RPMI7951 (cell line): ENCODE results near the gene SAP30L. TPM values are rescaled to one million over a fixed set of nuclear protein-coding genes. Genes with fewer than 3 reads are reported as not detected.

ENCODE experiments used
- DNase-seq: peaks from one replicate; pipeline ENCODE4 v3.0.0-alpha.2; 2012; ENCODE audit warnings: low read depth
- total RNA-seq: library from RNA; depleted of rRNA; stranded (reverse); fragments of >200 nt; shearing (Covaris generic); gene quantifications from 2 replicates; pipeline ENCODE4 v1.2.3, GENCODE V29; 2014

The SAP30L gene
- total RNA-seq, 1 experiment from 2014 or later = 37.6 TPM

GRCh38 chr5:154464438-154464837 is 18.6 kb downstream of the SAP30L start:
- DNase-seq = no peak

GRCh38 chr5:154465169-154465568 is 19.4 kb downstream of the SAP30L start:
- peak; percentile 46 for DNase-seq

- no peak for DNase-seq
These were observed 20.4 kb downstream of the SAP30L start for GRCh38 chr5:154466147-154466546.

GRCh38 chr5:154466671-154467070 is 20.9 kb downstream of the SAP30L start:
- no peak for DNase-seq

DNA sequence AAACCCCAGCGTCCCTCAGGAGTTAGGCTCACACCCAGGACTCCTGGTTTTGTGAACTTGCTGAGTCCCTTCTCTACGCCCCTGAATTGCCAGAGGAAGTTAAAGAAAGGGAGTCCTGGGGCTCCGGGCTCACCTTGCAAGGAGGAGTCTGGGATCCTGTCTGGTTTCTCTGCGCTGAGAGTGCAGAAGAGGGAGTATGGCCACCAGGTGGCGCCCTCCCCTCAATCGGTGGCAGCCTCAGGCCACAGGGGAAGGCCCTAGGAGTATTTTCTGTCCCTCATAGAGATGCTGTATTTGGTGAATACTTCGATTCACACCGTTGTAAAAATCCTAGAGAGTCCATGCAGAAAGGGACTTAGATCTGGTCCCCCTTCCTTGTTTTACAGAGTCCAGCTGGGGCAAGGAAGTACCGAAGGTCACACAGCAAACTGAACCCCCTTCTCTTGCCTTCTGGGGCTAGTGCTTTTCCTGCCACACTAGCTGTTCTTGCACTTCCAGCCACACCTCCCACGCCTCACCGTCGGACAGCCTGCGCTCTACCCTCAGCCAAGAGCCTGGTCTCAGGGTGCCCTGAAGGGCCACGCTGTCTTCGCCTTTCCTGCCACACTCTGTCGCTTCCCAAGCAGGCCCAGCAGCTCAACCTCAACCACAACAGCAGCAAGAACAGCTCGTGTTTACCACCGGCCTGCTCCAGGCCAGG is 22.0 kb downstream of the SAP30L start:
- DNase-seq = peak; percentile 41

GRCh38 chr5:154470137-154470536 is 24.3 kb downstream of the SAP30L start:
- no peak for DNase-seq

GRCh38 chr5:154470947-154471870 is 25.4 kb downstream of the SAP30L start:
- no peak for DNase-seq

- DNase-seq = no peak
These were observed 27.2 kb downstream of the SAP30L start for GRCh38 chr5:154472871-154473580.

GRCh38 chr5:154473581-154474283 is 27.9 kb downstream of the SAP30L start:
- DNase-seq = no peak

GRCh38 chr5:154474396-154475334 is 28.9 kb downstream of the SAP30L start:
- no peak for DNase-seq

DNA sequence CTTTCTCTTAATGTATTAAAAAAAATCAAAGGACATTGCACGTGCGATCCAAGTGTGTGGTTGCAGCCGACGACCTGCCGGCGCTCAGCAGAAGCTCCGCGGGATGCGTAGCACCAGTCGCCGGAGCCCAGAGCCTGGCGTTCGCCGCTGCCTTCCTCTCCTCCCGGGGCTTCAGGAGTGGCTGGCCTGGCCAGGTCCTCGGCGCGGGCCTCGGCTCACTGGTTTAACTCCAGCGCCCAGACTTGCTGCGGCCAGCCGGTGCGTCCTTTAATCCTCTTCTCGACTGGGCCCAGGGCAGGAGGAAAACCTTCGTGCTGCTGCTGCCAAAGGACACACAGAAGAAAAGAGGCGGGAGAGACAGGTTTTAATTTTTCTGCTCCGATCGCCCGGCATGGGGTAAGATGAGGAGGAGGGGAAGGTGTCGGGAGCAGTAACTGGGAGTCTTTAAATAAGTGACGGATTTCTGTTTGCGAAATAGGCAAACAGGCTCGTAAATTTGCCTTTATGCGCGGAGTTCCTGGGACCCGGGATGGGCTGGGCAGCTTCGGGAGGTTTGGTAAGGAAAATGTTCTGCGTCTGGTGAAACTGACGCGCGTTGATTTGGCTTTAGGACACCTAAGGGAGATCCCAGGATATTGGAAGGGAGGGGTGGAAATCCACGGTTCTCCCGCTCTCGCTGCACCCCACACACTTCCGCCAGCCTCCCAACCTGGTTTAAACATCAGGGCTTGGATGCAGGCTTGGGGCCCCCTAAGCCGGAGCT is 30.0 kb downstream of the SAP30L start:
- no peak for DNase-seq

DNA sequence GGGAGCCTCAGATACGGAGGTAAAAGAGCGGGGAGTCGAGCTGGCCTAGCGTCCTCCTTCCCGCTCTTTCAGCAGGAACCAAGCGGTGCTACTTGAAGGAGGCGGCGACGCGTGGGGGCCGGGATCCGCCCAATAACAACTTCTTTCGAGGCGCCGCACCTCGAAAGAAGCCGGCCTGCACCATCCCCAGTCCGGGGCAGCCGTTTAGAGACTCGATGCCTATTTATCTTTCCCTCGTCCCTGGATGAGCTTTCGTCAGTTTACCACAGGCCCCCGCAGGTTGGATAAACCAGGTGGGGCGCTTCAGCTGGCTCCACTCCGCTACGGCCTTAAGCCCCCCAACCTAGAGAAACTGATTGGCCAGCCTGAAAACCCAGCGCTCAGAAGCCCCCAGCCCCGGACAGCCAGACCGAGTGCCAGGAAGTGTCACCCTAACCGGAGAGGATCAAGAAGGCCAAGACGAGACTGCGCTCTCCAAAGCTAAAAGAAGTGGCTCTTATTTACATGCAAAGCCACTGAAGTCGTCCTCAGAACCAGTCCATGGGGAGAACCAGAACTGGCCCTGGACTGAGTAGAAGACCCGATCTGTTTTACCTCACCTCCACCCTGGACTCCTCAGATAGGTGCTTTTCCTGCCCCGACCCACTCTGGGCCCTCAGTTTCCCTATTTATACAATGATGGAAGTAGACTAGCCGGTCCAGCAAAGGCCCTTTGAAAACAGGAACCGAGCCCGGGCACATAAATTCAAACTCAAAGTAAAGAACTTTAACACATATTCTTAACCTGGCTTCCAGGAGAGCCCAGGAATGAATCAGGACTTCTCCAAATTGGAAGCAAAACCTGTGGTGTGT is 30.8 kb downstream of the SAP30L start:
- DNase-seq = no peak

DNA sequence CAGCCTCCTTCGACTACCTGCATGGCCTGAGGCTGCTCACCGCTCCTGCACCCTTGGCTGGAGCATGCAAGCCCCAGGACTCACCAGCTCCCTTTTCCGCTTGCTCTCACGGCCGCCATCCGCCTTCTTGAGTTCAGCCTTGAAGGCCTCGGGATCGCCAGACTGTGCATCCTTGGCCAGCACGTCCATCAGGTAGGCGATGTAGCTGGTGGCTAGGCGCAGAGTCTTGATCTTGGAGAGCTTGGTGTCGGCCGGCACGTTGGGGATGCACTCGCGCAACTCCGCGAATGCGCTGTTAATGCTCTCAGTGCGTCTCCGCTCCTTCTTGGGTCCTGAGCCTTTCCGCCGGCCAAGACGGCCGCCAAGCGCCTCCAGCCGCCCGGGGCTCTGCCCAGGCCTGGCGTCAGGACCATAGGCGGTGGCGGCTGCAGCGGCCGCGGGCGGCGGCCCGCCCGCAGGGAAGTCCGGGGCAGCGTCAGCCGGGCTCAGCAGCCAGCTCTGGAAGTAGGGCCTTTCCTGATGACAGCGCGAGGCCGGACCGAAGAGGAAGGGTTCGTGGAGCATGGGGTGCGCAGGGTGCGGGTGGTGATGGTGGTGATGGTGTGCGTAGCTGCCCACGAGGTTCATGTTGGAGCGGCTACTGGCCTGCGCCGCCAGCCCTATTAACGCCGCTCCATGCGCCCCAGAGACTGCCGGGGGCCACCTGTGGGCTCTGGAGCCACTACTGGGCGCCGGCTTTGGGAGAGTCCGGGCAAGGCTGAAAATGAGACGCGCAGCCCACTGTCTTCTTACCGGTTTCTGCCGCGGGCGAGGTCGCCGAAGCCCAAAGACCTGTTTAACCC is 31.8 kb downstream of the SAP30L start:
- peak; percentile 11 for DNase-seq

DNA sequence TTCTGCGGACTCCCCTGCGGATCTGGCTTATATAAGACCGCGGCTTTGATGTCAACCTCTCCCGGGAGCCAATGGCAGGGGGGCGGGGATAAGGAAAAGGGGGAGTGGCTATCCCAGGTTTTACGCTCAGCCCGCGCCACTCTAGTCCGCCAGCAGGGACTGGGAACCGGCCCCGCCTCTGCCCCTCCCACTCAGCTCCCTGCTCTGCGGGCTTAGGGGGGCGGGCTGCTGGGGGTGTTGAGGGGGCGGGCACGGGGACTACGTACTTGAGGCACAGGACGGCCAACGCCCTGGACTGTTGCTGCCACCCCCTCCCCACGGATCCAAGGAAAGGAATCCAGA is 32.4 kb downstream of the SAP30L start, which contains the start of gene HAND1:
TSS of gene HAND1 (minus strand) at position 4 of the 342 bp plus-strand sequence. CDS start 219 bp downstream, outside the sequence.
- DNase-seq = peak; percentile 35

GRCh38 chr5:154478752-154479159 is 33.0 kb downstream of the SAP30L start:
- no peak for DNase-seq

DNA sequence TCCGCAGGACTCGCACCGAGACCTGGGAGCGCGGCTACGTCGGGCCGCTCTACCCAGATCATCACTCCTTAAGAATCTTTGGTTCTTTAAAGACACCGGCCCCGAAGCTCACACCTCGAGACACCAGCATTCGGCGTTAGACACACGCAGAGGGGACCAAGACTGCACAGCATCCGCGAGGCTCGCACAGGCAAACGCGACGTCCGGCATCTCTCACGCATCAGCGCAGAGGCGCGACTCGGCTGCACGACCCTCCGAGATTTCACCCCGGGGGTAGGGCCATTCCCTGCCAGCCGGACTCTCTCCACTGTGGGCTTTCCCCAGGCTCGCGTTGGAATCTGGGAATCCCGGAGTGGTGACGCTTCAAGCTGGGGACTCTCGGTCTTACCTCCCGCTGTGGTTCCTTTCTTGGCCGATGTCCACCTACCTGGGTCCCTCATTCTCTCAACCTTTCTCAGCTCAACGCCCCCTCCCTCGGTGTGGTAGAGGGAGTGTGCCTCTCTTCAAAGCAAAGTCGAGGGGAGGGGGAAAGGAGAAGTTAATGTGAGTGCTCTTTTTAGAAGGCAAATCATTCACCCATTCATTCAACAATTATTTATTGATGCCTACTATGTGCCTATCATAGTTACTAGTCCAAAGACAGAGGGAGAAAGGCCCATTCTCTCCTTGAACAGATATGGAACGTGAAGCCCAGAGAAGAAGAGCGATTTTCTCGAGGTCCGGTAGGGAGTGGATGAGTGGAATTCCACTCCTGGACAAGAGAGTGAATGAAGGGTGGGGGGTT is 33.6 kb downstream of the SAP30L start:
- no peak for DNase-seq
